Keratinocyte (primary cell): ENCODE data around the gene OMP. TPM values are rescaled to one million over a fixed set of nuclear protein-coding genes. Genes with fewer than 3 reads are reported as not detected.

Experiments used
- DNase-seq: peaks from one replicate; pipeline ENCODE4 v3.0.0-alpha.2; 2011; ENCODE audit warnings: low read depth, missing footprints, low spot score
- FAIRE-seq: peaks from 2 replicates; lab custom pipeline; 2011; peaks lifted over from hg19 to GRCh38; lab: Jason Lieb, UNC
- H2AFZ ChIP-seq: 2 replicates; pipeline ENCODE4 v1.6.0; 2012; ENCODE audit warnings: low read length, control low read depth, inconsistent platforms; ENCODE audit not compliant: control insufficient read depth
- H3K27ac ChIP-seq: 2 replicates; pipeline ENCODE4 v1.5.1; 2011; ENCODE audit warnings: low read length; ENCODE audit not compliant: control insufficient read depth, insufficient read depth
- H3K27me3 ChIP-seq: 3 replicates; pipeline ENCODE4 v1.6.0; 2011; ENCODE audit warnings: low read length; ENCODE audit not compliant: control insufficient read depth, insufficient read depth; ENCODE audit errors: extremely low read depth
- H3K36me3 ChIP-seq, 2 experiments: 2 replicates in 1 of 2; 3 replicates in 1 of 2; pipeline ENCODE4 v1.5.1; 2011; ENCODE audit warnings: low read length in 2 of 2, mild to moderate bottlenecking in 1 of 2; ENCODE audit not compliant: control insufficient read depth in 2 of 2, insufficient read depth in 2 of 2; ENCODE audit errors: extremely low read depth in 1 of 2
- H3K4me1 ChIP-seq: 3 replicates; pipeline ENCODE4 v1.5.1; 2011; ENCODE audit warnings: low read length; ENCODE audit not compliant: control insufficient read depth, insufficient read depth; ENCODE audit errors: extremely low read depth
- H3K4me2 ChIP-seq: 3 replicates; pipeline ENCODE4 v1.6.0; 2011; ENCODE audit warnings: low read depth, low read length; ENCODE audit not compliant: control insufficient read depth, insufficient read depth; ENCODE audit errors: extremely low read depth
- H3K4me3 ChIP-seq, 3 experiments: fragments of 200-600 bp in 1 of 3; sonication (generic) in 1 of 3; 2 replicates in 2 of 3; 3 replicates in 1 of 3; pipeline ENCODE4 v1.5.1; 2011 to 2016; ENCODE audit warnings: low read length in 3 of 3, mild to moderate bottlenecking in 3 of 3, control low read depth in 2 of 3, inconsistent platforms in 1 of 3, low read depth in 1 of 3, mixed read lengths in 1 of 3, mixed run types in 1 of 3, moderate library complexity in 1 of 3; ENCODE audit not compliant: control insufficient read depth in 2 of 3, insufficient read depth in 2 of 3; ENCODE audit errors: extremely low read depth in 1 of 3
- H3K79me2 ChIP-seq: 2 replicates; pipeline ENCODE4 v1.6.0; 2012; ENCODE audit warnings: low read length; ENCODE audit not compliant: control insufficient read depth, insufficient read depth
- H3K9ac ChIP-seq: 3 replicates; pipeline ENCODE4 v1.6.0; 2011; ENCODE audit warnings: low read length; ENCODE audit not compliant: control insufficient read depth, insufficient read depth; ENCODE audit errors: extremely low read depth
- H3K9me1 ChIP-seq: 3 replicates; pipeline ENCODE4 v1.6.0; 2011; ENCODE audit warnings: low read length; ENCODE audit not compliant: control insufficient read depth, insufficient read depth; ENCODE audit errors: extremely low read depth
- H3K9me3 ChIP-seq: 2 replicates; pipeline ENCODE4 v1.5.1; 2012; ENCODE audit warnings: low read depth, low read length; ENCODE audit not compliant: control insufficient read depth
- H4K20me1 ChIP-seq: 3 replicates; pipeline ENCODE4 v1.6.0; 2011; ENCODE audit warnings: low read length; ENCODE audit not compliant: control insufficient read depth, insufficient read depth; ENCODE audit errors: extremely low read depth
- CTCF ChIP-seq, 3 experiments: IDR thresholded peaks in 1 of 3; conservative IDR thresholded peaks in 1 of 3; optimal IDR thresholded peaks in 1 of 3; 2 replicates in 2 of 3; 3 replicates in 1 of 3; pipeline versions ENCODE3 to v1.5.1; 2011; ENCODE audit warnings: low read length in 3 of 3, mild to moderate bottlenecking in 3 of 3, moderate library complexity in 2 of 3, control low read depth in 1 of 3, inconsistent platforms in 1 of 3; ENCODE audit not compliant: insufficient read depth in 2 of 3; ENCODE audit errors: extremely low read depth in 1 of 3
- EZH2 ChIP-seq: IDR thresholded peaks from one replicate; pipeline ENCODE4 v1.6.1; 2012; ENCODE audit warnings: inconsistent platforms, mild to moderate bottlenecking, low read length, moderate library complexity
- dilution Hi-C: fragments of 300-500 bp; cut with MboI; formaldehyde crosslinking; loops from one replicate; pipeline ENCODE4 v1.7.0; 2020; ENCODE audit warnings: low sequenced_read_pairs; ENCODE audit not compliant: extremely low pct_ligation_motif_present
- polyA plus RNA-seq, 5 experiments: library from polyadenylated mRNA; depleted of rRNA in 3 of 5; stranded (reverse) in 3 of 5; stranded (forward) in 1 of 5; unstranded in 1 of 5; fragments of >200 nt; gene quantifications; 1 replicate in 1 of 5; 2 replicates in 3 of 5; 3 replicates in 1 of 5; pipeline versions ENCODE4 v1.2.1 to v1.2.3, GENCODE V29; 2011 to 2012; ENCODE audit warnings: missing spikeins in 2 of 5, low read depth in 1 of 5, low replicate concordance in 1 of 5

OMP gene
- polyA plus RNA-seq, 1 donor (not counting 4 experiments of a cell fraction or from before 2014, with no cell fraction given): not detected

- Histone ChIP-seq H3K9ac (no peak overlapping the region), H3K79me2 (no peaks in the 10 kb centered on the region), H3K4me3 (no peak overlapping the region), H2AFZ (no peak overlapping the region), H3K9me1 (peaks cover 2% of the 10 kb centered on the region), H3K27ac (no peak overlapping the region), H3K4me1 (peaks cover 8% of the 10 kb centered on the region), H4K20me1 (no peaks in the 10 kb centered on the region), H3K4me2 (no peak overlapping the region), H3K36me3 (no peaks in the 10 kb centered on the region), H3K27me3 (peaks cover 2% of the 10 kb centered on the region), H3K9me3 (no peaks in the 10 kb centered on the region)
- FAIRE-seq (no peak), DNase-seq (no peak)
- TF ChIP-seq EZH2 (no peak), CTCF (optimal IDR thresholded peaks at IDR 0.05 in 1 of 3, IDR thresholded peaks at IDR 0.05 in 1 of 3, conservative IDR thresholded peaks at IDR 0.05 in 1 of 3; ENCODE audit: extremely low read depth in 1 of 3, insufficient read depth in 2 of 3, low read length in 3 of 3) (peak; percentile 18 to 35 (median 29))
- dilution Hi-C loops: no loop called here
These were observed 39.7 kb upstream of the OMP start for GRCh38 chr11:77062924-77063323.

- Histone ChIP-seq H2AFZ (no peak overlapping the region), H4K20me1 (no peaks in the 10 kb centered on the region), H3K9ac (no peak overlapping the region), H3K4me1 (peaks cover 8% of the 10 kb centered on the region), H3K4me2 (no peak overlapping the region), H3K9me3 (no peaks in the 10 kb centered on the region), H3K79me2 (no peaks in the 10 kb centered on the region), H3K9me1 (peaks cover 2% of the 10 kb centered on the region), H3K27me3 (peaks cover 7% of the 10 kb centered on the region), H3K36me3 (no peaks in the 10 kb centered on the region), H3K4me3 (no peak overlapping the region), H3K27ac (no peak overlapping the region)
- DNase-seq (no peak), FAIRE-seq (no peak)
- dilution Hi-C loops: no loop called here
- TF ChIP-seq CTCF (optimal IDR thresholded peaks at IDR 0.05 in 1 of 3, IDR thresholded peaks at IDR 0.05 in 1 of 3, conservative IDR thresholded peaks at IDR 0.05 in 1 of 3; ENCODE audit: extremely low read depth in 1 of 3, insufficient read depth in 2 of 3, low read length in 3 of 3): no peak
- TF ChIP-seq EZH2: no peak
These were observed 39.2 kb upstream of the OMP start for GRCh38 chr11:77063407-77063806.
